Measurements from ENCODE around the gene ZCCHC14. TPM values are rescaled to one million over a fixed set of nuclear protein-coding genes. Genes with fewer than 3 reads are reported as not detected.
"Not testable (repeated sequence)": the region's sequence is repeated elsewhere in the genome, so short reads cannot be mapped to it uniquely, and the experiment has no call there.

The ZCCHC14 gene
- total and polyA plus RNA-seq, 2 donors = 2.7 to 7.3 TPM

DNA sequence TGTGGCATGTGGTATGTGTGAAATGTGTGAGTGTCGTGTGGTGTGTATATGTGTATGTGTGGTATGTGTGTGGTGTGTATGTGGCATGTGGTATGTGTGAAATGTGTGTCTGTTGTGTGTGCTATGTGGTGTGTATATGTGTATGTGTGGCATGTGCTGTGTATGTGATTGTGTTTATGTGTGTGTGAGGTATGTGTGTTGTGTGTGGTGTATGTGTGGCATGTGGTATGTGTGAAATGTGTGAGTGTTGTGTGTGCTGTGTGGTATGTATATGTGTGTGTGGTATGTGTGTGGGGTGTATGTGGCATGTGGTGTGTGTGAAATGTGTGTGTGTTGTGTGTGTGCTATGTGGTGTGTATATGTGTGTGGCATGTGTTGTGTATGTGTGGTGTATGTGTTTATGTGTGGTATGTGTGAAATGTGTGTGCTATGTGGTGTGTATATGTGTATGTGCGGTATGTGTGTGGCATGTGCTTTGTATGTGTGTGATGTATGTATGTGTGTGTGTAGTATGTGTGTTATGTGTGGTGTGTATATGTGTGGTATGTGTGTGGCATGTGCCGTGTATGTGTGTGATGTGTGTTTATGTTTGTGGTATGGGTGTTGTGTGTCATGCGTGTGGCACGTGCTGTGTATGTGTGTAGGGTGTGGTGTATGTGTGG lies 9.6 kb upstream of the ZCCHC14 start:
- Histone ChIP-seq H3K27me3 (ENCODE audit: control insufficient read depth in 2 of 2, insufficient read depth in 1 of 2, low read length in 1 of 2) (peaks cover 3 to 19% of the 10 kb centered on the region in 2 donors), H3K27ac (ENCODE audit: low read depth in 1 of 2, low read length in 1 of 2) (no peak overlapping the region)
- 96% methylated on average over 5 of the region's 5 CpGs for WGBS

DNA sequence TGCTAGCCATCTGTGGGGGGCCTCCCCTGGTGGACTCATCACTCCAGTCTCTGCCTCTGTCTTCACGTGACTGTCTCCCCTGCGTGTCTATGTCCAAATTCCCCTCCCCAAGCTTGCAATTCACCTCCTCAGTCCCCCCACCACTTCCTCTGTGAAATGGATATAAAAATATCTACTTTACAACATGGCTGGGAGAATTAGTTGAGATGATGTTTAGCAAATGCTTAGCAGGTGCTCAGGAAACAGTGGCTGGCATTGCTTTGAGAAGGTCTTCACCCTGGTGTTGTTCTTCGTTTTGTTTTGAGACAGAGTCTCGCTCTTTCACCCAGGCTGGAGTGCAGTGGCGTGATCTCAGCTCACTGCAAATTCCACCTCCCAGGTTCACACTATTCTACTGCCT lies 8.3 kb upstream of the ZCCHC14 start:
- peaks cover 0 to 4% of the 10 kb centered on the region in 2 donors for H3K4me1 ChIP-seq (ENCODE audit: control insufficient read depth in 2 of 2, insufficient read depth in 2 of 2, low read length in 2 of 2)
- DNase-seq (ENCODE audit: low read depth in 6 of 9, low spot score in 9 of 9) = no peak
- WGBS = 89% methylated on average over 5 of the region's 5 CpGs
- H3K27ac ChIP-seq (ENCODE audit: low read depth in 1 of 2, low read length in 1 of 2) = no peak overlapping the region
- H3K36me3 ChIP-seq (ENCODE audit: control insufficient read depth in 2 of 2, insufficient read depth in 2 of 2, low read length in 1 of 2) = no peaks in the 10 kb centered on the region
- no peaks in the 10 kb centered on the region for H3K9me3 ChIP-seq (ENCODE audit: control insufficient read depth in 2 of 2, insufficient read depth in 1 of 2, low read length in 1 of 2)
- H3K27me3 ChIP-seq (ENCODE audit: control insufficient read depth in 2 of 2, insufficient read depth in 1 of 2, low read length in 1 of 2) = peaks cover 3 to 16% of the 10 kb centered on the region in 2 donors
- no peak overlapping the region for H3K4me3 ChIP-seq (ENCODE audit: low read length in 2 of 2)

More for the DNA sequence above, 9.6 kb upstream of the ZCCHC14 start:
- Histone ChIP-seq H3K4me3 (ENCODE audit: low read length in 2 of 2) (no peak overlapping the region), H3K9me3 (ENCODE audit: control insufficient read depth in 2 of 2, insufficient read depth in 1 of 2, low read length in 1 of 2) (no peaks in the 10 kb centered on the region), H3K36me3 (ENCODE audit: control insufficient read depth in 2 of 2, insufficient read depth in 2 of 2, low read length in 1 of 2) (no peaks in the 10 kb centered on the region), H3K4me1 (ENCODE audit: control insufficient read depth in 2 of 2, insufficient read depth in 2 of 2, low read length in 2 of 2) (no peaks in the 10 kb centered on the region)
- DNase-seq (ENCODE audit: low read depth in 6 of 9, low spot score in 9 of 9) = no peak

DNA sequence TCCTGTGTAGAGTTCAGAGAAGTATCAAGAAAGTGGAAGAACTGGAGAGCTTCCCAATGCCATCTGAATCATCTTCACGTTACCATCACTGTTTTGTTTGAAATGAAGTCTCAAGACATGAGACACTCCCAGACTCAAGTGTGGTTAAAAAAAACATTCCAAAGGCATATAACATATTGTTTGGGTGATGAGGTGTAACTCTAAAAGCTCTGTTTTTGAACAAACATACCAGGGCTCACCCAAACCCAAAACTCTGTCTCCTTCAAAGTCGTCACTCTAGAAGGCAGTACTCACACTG lies 6.3 kb upstream of the ZCCHC14 start:
- WGBS = 90% methylated on average over 2 of the region's 2 CpGs

DNA sequence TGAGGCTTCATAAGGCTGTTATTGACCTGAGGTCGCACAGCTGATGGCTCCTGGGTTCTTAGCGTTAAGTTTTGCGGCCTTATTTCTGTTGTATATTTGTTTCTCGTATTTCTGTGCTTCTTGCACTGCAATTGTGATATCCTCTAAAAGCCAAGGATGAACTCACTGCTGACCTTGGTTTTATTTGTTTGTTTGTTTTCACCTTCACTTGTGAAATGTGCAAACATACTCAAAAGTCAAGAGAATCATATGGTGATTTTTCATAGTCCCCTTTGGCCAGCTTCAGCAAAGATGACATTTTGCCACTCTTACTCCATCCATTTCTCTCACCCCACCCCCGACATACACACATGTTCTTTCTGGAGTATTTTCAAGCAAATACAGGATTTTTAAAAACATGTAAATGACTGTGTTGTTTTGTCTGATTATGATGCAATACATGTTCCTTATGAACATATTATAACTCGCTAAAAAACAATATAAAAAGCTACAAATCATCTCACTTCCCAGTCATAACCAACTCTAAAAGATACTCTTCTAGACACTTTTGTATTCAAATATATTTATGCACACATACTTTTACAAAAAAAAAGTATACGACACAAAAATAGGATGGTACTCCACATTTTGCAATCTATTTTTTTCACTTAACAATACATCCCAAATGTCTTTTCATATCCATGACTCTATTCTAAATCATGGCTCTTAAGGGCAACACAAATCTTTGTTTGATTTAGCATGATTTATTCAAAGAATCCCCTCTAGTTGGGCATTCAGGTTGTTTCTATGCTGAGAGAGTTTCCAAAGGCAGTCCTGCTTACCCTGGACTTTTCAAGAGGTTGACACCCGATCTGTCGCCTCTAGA lies 5.7 kb upstream of the ZCCHC14 start:
- H3K36me3 ChIP-seq (ENCODE audit: control insufficient read depth in 2 of 2, insufficient read depth in 2 of 2, low read length in 1 of 2) = no peaks in the 10 kb centered on the region
- H3K27me3 ChIP-seq (ENCODE audit: control insufficient read depth in 2 of 2, insufficient read depth in 1 of 2, low read length in 1 of 2) = peaks cover 11 to 35% of the 10 kb centered on the region in 2 donors
- H3K4me1 ChIP-seq (ENCODE audit: control insufficient read depth in 2 of 2, insufficient read depth in 2 of 2, low read length in 2 of 2) = peaks cover 0 to 8% of the 10 kb centered on the region in 2 donors
- no peak overlapping the region for H3K4me3 ChIP-seq (ENCODE audit: low read length in 2 of 2)
- no peak for DNase-seq (ENCODE audit: low read depth in 6 of 9, low spot score in 9 of 9)
- H3K9me3 ChIP-seq (ENCODE audit: control insufficient read depth in 2 of 2, insufficient read depth in 1 of 2, low read length in 1 of 2) = no peaks in the 10 kb centered on the region
- no peak overlapping the region for H3K27ac ChIP-seq (ENCODE audit: low read depth in 1 of 2, low read length in 1 of 2)
- WGBS = 80% methylated on average over 9 of the region's 9 CpGs

More for the DNA sequence above, 6.3 kb upstream of the ZCCHC14 start:
- no peak for DNase-seq (ENCODE audit: low read depth in 6 of 9, low spot score in 9 of 9)
- peaks cover 5 to 29% of the 10 kb centered on the region in 2 donors for H3K27me3 ChIP-seq (ENCODE audit: control insufficient read depth in 2 of 2, insufficient read depth in 1 of 2, low read length in 1 of 2)
- no peak overlapping the region for H3K4me3 ChIP-seq (ENCODE audit: low read length in 2 of 2)
- H3K27ac ChIP-seq (ENCODE audit: low read depth in 1 of 2, low read length in 1 of 2) = no peak overlapping the region
- no peaks in the 10 kb centered on the region for H3K36me3 ChIP-seq (ENCODE audit: control insufficient read depth in 2 of 2, insufficient read depth in 2 of 2, low read length in 1 of 2)
- H3K4me1 ChIP-seq (ENCODE audit: control insufficient read depth in 2 of 2, insufficient read depth in 2 of 2, low read length in 2 of 2) = peaks cover 0 to 7% of the 10 kb centered on the region in 2 donors
- H3K9me3 ChIP-seq (ENCODE audit: control insufficient read depth in 2 of 2, insufficient read depth in 1 of 2, low read length in 1 of 2) = no peaks in the 10 kb centered on the region

DNA sequence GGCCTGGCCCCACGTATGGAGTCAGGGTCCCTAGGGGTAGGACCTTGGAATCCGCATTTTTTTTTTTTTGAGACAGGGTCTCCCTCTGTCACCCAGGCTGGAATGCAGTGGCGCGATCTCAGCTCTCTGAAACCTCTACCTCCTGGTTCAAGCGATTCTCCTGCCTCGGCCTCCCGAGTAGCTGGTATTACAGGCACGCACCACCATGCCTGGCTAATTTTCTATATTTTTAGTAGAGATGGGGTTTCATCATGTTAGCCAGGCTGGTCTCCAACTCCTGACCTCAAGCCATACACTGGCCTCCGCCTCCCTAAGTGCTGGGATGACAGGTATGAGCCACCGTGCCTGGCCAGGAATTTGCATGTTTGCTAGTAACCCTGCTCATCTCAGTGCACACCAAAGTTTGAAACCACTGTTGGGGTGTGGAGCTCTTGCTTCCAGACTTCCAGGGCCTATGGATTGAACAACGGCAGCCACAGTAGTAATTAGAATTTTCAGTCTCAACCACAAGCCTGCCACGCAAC lies 5.0 kb upstream of the ZCCHC14 start:
- WGBS = 98% methylated on average over 12 of the region's 12 CpGs
- Histone ChIP-seq H3K27me3 (ENCODE audit: control insufficient read depth in 2 of 2, insufficient read depth in 1 of 2, low read length in 1 of 2) (peaks cover 13 to 42% of the 10 kb centered on the region in 2 donors), H3K4me1 (ENCODE audit: control insufficient read depth in 2 of 2, insufficient read depth in 2 of 2, low read length in 2 of 2) (peaks cover 0 to 13% of the 10 kb centered on the region in 2 donors)
- not testable (repeated sequence) for H3K36me3 ChIP-seq (ENCODE audit: control insufficient read depth in 2 of 2, insufficient read depth in 2 of 2, low read length in 1 of 2); H3K4me3 ChIP-seq (ENCODE audit: low read length in 2 of 2); DNase-seq (ENCODE audit: low read depth in 6 of 9, low spot score in 9 of 9); H3K9me3 ChIP-seq (ENCODE audit: control insufficient read depth in 2 of 2, insufficient read depth in 1 of 2, low read length in 1 of 2); H3K27ac ChIP-seq (ENCODE audit: low read depth in 1 of 2, low read length in 1 of 2)

DNA sequence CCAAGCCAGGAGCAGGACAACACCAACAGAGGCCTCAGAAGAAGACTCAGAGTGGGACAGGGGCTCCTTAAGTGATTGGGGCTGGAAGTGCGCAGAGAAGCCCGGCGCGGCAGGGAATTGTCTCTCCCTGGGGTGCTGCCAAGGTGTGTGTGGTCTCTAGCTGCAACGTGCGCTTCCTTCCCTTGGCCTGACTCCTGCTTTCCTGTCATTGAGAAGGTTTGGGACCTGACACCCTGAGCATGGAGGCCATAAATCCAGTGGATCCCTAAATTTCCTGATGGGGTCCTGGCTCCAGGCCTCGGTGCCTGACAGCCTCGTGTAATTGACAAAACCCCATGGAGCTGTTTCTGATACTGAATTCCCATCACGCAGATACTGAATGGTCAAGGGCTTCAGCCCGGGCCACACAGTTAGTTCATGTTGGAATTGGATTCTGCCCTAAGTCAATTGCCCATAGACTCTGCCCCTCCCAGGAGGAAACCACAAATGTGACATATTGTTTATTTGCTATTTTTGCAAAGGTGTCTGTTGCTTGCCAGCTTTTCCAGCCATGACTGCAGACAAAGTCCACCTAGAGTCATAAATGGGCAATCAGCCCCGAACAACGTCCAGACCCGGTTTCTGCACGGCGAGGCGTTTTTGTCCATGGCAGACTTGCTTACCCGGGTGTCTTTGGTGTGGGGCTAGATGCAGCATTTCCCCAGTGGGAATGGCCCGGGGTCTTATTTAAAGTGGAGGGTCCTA lies 4.4 kb upstream of the ZCCHC14 start:
- H3K4me1 ChIP-seq (ENCODE audit: control insufficient read depth in 2 of 2, insufficient read depth in 2 of 2, low read length in 2 of 2) = peaks cover 0 to 13% of the 10 kb centered on the region in 2 donors
- H3K9me3 ChIP-seq (ENCODE audit: control insufficient read depth in 2 of 2, insufficient read depth in 1 of 2, low read length in 1 of 2); DNase-seq (ENCODE audit: low read depth in 6 of 9, low spot score in 9 of 9); H3K36me3 ChIP-seq (ENCODE audit: control insufficient read depth in 2 of 2, insufficient read depth in 2 of 2, low read length in 1 of 2); H3K27ac ChIP-seq (ENCODE audit: low read depth in 1 of 2, low read length in 1 of 2); H3K4me3 ChIP-seq (ENCODE audit: low read length in 2 of 2): not testable (repeated sequence)
- WGBS = 92% methylated on average over 18 of the region's 18 CpGs
- H3K27me3 ChIP-seq (ENCODE audit: control insufficient read depth in 2 of 2, insufficient read depth in 1 of 2, low read length in 1 of 2) = peaks cover 17 to 42% of the 10 kb centered on the region in 2 donors

DNA sequence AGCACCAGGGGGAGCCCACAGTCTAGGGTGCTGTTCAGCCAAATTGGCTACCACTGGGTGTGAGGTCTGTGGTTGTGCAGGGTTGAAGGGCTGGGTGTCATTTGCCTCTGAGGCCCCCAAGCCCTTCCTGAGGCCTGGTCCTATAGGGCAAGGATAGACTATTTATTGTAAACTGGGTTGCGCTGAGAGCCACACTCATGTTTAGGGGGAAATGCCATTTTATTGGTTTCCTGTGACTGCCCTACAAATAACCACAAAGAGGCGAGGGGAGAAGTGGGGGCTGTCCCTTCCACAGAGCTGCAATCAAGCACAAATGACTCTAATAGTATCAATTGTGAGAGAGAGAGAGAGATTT lies 3.6 kb upstream of the ZCCHC14 start:
- Histone ChIP-seq H3K4me1 (ENCODE audit: control insufficient read depth in 2 of 2, insufficient read depth in 2 of 2, low read length in 2 of 2) (peaks cover 0 to 13% of the 10 kb centered on the region in 2 donors), H3K4me3 (ENCODE audit: low read length in 2 of 2) (no peak overlapping the region), H3K27ac (ENCODE audit: low read depth in 1 of 2, low read length in 1 of 2) (no peak overlapping the region), H3K9me3 (ENCODE audit: control insufficient read depth in 2 of 2, insufficient read depth in 1 of 2, low read length in 1 of 2) (peaks cover 3 to 4% of the 10 kb centered on the region in 2 donors), H3K27me3 (ENCODE audit: control insufficient read depth in 2 of 2, insufficient read depth in 1 of 2, low read length in 1 of 2) (peaks cover 22 to 48% of the 10 kb centered on the region in 2 donors), H3K36me3 (ENCODE audit: control insufficient read depth in 2 of 2, insufficient read depth in 2 of 2, low read length in 1 of 2) (no peaks in the 10 kb centered on the region)
- 31% methylated on average over 2 of the region's 2 CpGs for WGBS
- DNase-seq (ENCODE audit: low read depth in 6 of 9, low spot score in 9 of 9) = no peak

DNA sequence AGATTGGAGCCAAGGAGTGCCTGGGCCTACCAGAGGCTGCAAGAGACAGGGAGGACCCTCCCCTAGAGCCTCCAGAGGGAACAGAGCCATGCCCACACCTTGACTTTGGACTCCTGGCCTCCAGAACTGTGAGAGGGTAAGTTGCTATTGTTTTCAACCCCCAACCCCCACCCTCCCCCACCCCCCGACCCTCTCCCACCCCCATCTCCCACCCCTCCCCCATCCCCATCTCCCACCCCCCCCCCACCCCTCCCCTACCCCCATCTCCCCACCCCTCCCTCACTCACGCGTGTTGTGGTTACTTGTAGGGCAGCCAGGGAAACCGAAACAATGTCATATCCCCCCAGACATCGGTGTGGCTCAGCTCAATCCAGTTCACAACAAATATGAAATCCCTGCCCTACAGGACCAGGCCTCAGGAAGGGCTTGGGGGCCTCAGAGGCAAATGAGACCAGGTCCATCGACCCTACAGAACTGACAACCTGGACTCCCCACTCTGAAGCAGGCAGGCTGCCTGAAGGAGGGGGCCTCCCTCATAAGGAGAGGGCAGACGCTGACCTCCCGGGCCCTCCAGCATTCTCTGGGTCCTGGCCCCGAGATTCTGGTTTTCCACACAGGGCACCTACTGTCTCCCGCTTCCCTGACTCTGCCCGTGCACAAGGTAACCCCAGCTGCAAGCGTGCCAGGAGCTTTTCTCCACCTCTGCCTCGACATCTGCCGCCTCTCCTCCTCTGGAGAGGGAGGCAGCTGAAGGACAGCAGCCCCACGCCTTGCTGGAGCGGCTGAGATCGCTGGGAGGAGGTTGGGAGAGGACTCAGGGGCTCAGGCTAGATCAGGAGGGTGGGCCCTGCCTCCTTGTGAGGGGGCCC lies 3.0 kb upstream of the ZCCHC14 start:
- Histone ChIP-seq H3K4me3 (ENCODE audit: low read length in 2 of 2) (no peak overlapping the region), H3K27ac (ENCODE audit: low read depth in 1 of 2, low read length in 1 of 2) (no peak overlapping the region), H3K36me3 (ENCODE audit: control insufficient read depth in 2 of 2, insufficient read depth in 2 of 2, low read length in 1 of 2) (no peaks in the 10 kb centered on the region), H3K4me1 (ENCODE audit: control insufficient read depth in 2 of 2, insufficient read depth in 2 of 2, low read length in 2 of 2) (peaks cover 0 to 19% of the 10 kb centered on the region in 2 donors), H3K9me3 (ENCODE audit: control insufficient read depth in 2 of 2, insufficient read depth in 1 of 2, low read length in 1 of 2) (peaks cover 3 to 4% of the 10 kb centered on the region in 2 donors), H3K27me3 (ENCODE audit: control insufficient read depth in 2 of 2, insufficient read depth in 1 of 2, low read length in 1 of 2) (peaks cover 27 to 52% of the 10 kb centered on the region in 2 donors)
- DNase-seq (ENCODE audit: low read depth in 6 of 9, low spot score in 9 of 9) = no peak
- WGBS = 55% methylated on average over 17 of the region's 17 CpGs
